Right renal pelvis (tissue), 4 donors: ENCODE data around the gene SENP1. TPM values are rescaled to one million over a fixed set of nuclear protein-coding genes. Genes with fewer than 3 reads are reported as not detected.

ENCODE experiments used
- DNase-seq, 4 donors: peaks; one replicate each; pipeline ENCODE4 v3.0.0-alpha.2; 2013; ENCODE audit warnings: low read depth in 4 of 4, low spot score in 3 of 4, missing footprints in 1 of 4
- polyA plus RNA-seq, 4 donors: library from polyadenylated mRNA; unstranded; fragments of 120-200 nt; gene quantifications; one replicate each; pipeline ENCODE4 v1.2.1, GENCODE V29; 2013; ENCODE audit not compliant: insufficient read length in 4 of 4

The SENP1 gene
- polyA plus RNA-seq, 4 donors = 21.6 to 28.1 (median 27.1) TPM

- no peak for DNase-seq
These were observed 66.7 kb downstream of the SENP1 start for GRCh38 chr12:48039151-48039550.

GRCh38 chr12:48038085-48038484 is 67.8 kb downstream of the SENP1 start:
- DNase-seq = no peak

GRCh38 chr12:48037267-48037915 is 68.5 kb downstream of the SENP1 start:
- peak; percentile 51 to 77 (median 64) for DNase-seq

GRCh38 chr12:48036818-48037217 is 69.1 kb downstream of the SENP1 start:
- DNase-seq = no peak

GRCh38 chr12:48034835-48035805 is 70.8 kb downstream of the SENP1 start:
- no peak for DNase-seq

GRCh38 chr12:48033451-48033850 is 72.4 kb downstream of the SENP1 start:
- no peak for DNase-seq

GRCh38 chr12:48032597-48032996 is 73.3 kb downstream of the SENP1 start:
- no peak for DNase-seq

- no peak for DNase-seq
These were observed 74.5 kb downstream of the SENP1 start for GRCh38 chr12:48031135-48031960.

GRCh38 chr12:48030173-48030650 is 75.7 kb downstream of the SENP1 start:
- no peak for DNase-seq

GRCh38 chr12:48029491-48030172 is 76.2 kb downstream of the SENP1 start:
- DNase-seq = no peak

GRCh38 chr12:48028541-48029431 is 77.1 kb downstream of the SENP1 start:
- DNase-seq = no peak

- DNase-seq = no peak
These were observed 78.5 kb downstream of the SENP1 start for GRCh38 chr12:48027183-48028002.

- DNase-seq = no peak
These were observed 79.6 kb downstream of the SENP1 start for GRCh38 chr12:48026060-48026827.

- DNase-seq = no peak
These were observed 80.6 kb downstream of the SENP1 start for GRCh38 chr12:48025281-48025680.

- no peak for DNase-seq
These were observed 81.1 kb downstream of the SENP1 start for GRCh38 chr12:48024735-48025134.

- no peak for DNase-seq
These were observed 82.5 kb downstream of the SENP1 start for GRCh38 chr12:48023386-48023785.

- DNase-seq = no peak
These were observed 83.0 kb downstream of the SENP1 start for GRCh38 chr12:48022676-48023385.
